Bronchial epithelial cell (primary cell): Measurements from ENCODE around the gene SKIC3. TPM values are rescaled to one million over a fixed set of nuclear protein-coding genes. Genes with fewer than 3 reads are reported as not detected.

Experiments used
- DNase-seq: peaks from one replicate; pipeline ENCODE4 v3.0.0-alpha.2; 2010; ENCODE audit warnings: low read depth
- FAIRE-seq: peaks from 2 replicates; lab custom pipeline; 2011; peaks lifted over from hg19 to GRCh38; lab: Jason Lieb, UNC
- H3K27me3 ChIP-seq: 2 replicates; pipeline ENCODE4 v1.5.1; 2011; ENCODE audit warnings: low read length; ENCODE audit not compliant: control insufficient read depth, insufficient read depth
- H3K36me3 ChIP-seq: 2 replicates; pipeline ENCODE4 v1.5.1; 2011; ENCODE audit warnings: low read length; ENCODE audit not compliant: control insufficient read depth, insufficient read depth
- H3K4me3 ChIP-seq: 2 replicates; pipeline ENCODE4 v1.5.1; 2011; ENCODE audit warnings: mild to moderate bottlenecking, low read depth, low read length, control low read depth
- CTCF ChIP-seq: IDR thresholded peaks from 2 replicates; pipeline ENCODE4 v1.5.1; 2011; ENCODE audit warnings: mild to moderate bottlenecking, moderate library complexity, low read length, control low read depth, inconsistent platforms; ENCODE audit not compliant: insufficient read depth, severe bottlenecking
- total RNA-seq: library from RNA; depleted of rRNA; stranded (reverse); fragments of >200 nt; gene quantifications from 2 replicates; pipeline ENCODE4 v1.2.1, GENCODE V29; 2014

Gene SKIC3
- total RNA-seq, 1 donor from 2014 or later: 125 TPM

DNA sequence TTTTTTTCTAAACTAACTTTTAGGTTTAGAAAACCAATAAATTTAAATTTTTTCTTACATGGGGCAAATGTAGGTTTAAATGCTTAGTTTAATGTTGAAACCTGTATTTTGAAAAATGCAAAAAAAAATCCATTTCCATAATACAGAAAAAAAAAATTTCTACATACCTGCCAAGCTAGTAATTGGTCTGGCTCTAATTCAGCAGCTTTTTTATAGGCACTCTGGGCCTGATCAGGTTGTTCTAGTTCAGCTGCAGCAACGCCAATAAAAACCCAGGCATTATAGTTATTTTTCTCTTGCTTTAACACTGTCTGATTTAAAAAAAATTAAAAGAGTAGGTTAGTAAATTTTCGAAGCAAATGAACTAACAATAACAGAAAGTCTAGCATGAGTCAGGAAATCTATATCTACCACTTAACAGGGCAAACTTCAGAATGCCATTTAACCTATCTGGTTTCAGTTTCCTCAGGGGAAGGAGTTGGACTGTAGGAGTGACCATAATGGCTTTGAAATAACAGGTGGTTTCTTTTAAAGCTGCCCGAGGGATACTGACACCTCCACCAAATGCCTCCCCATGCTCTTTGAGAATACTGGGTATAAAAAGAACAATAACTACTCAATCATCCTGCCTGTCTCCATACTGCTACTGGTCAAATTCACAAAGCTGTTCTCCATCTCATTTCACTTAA, 11.6 kb downstream of the SKIC3 start:
- H3K36me3 ChIP-seq: peaks cover 6% of the 10 kb centered on the region
- no peak for DNase-seq
- H3K27me3 ChIP-seq: no peaks in the 10 kb centered on the region
- no peak for FAIRE-seq
- no peak for TF ChIP-seq CTCF
- H3K4me3 ChIP-seq: no peak overlapping the region

DNA sequence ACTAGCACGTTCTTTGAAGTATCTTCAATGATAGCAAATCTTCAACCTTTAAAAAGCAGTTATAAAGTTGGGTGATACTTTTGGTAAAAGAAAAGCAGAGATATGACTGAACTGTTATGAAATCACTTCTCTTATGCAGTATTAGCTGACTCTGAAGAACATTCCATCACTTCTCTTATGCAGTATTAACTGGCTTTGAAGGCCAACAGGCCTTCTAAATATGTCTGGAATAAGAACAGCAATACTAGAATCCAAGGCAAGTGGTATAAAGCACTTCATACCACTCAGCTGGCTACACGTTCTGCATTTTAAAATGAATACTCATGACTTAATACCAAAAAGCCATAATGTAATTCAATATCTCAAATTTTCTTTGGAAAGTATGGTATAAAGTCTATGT, 17.3 kb downstream of the SKIC3 start:
- no peak for DNase-seq
- no peak for TF ChIP-seq CTCF
- H3K27me3 ChIP-seq: no peaks in the 10 kb centered on the region
- FAIRE-seq: no peak
- no peak overlapping the region for H3K4me3 ChIP-seq
- peaks cover 2% of the 10 kb centered on the region for H3K36me3 ChIP-seq

GRCh38 chr5:95533761-95534160, 21.0 kb downstream of the SKIC3 start:
- Histone ChIP-seq H3K4me3 (no peak overlapping the region), H3K36me3 (peaks cover 4% of the 10 kb centered on the region), H3K27me3 (no peaks in the 10 kb centered on the region)
- no peak for TF ChIP-seq CTCF
- no peak for FAIRE-seq
- no peak for DNase-seq

- Histone ChIP-seq H3K27me3 (no peaks in the 10 kb centered on the region), H3K4me3 (no peak overlapping the region), H3K36me3 (peaks cover 4% of the 10 kb centered on the region)
- no peak for TF ChIP-seq CTCF
- DNase-seq (no peak), FAIRE-seq (no peak)
Observed at GRCh38 chr5:95533106-95533505, 21.7 kb downstream of the SKIC3 start.

GRCh38 chr5:95532415-95532814, 22.4 kb downstream of the SKIC3 start:
- peaks cover 4% of the 10 kb centered on the region for H3K36me3 ChIP-seq
- DNase-seq (no peak), FAIRE-seq (no peak)
- no peak overlapping the region for H3K4me3 ChIP-seq
- TF ChIP-seq CTCF: no peak
- no peaks in the 10 kb centered on the region for H3K27me3 ChIP-seq

DNA sequence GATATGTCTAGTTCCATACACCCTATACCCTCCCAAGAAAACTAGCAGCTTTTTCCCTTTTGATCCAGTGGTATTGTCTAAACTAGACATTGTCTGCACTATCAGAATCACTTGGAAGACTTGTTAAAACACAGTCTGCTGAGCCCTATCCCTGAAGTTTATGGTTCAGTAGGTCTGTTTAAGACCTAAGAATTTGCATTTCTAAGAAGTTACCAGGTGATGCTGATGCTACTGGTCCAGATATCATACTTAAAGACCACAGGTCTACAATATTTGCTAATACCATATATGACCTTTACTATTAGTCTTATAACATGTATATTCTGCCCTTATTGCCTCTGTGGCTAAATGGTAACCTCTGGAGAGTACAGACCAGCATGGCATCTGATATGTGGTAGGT, 23.3 kb downstream of the SKIC3 start:
- Histone ChIP-seq H3K4me3 (no peak overlapping the region), H3K27me3 (no peaks in the 10 kb centered on the region), H3K36me3 (peaks cover 7% of the 10 kb centered on the region)
- no peak for TF ChIP-seq CTCF
- FAIRE-seq (no peak), DNase-seq (no peak)
